ENCODE data around the gene IL6. TPM values are rescaled to one million over a fixed set of nuclear protein-coding genes. Genes with fewer than 3 reads are reported as not detected.
"Not testable (repeated sequence)": the region's sequence is repeated elsewhere in the genome, so short reads cannot be mapped to it uniquely, and the experiment has no call there.

Gene IL6
- total and polyA plus RNA-seq, 9 of the 15 experiments (the other 6 are each of a cell fraction or from before 2014, with no cell fraction given): 0.76 to 2.9 (median 1.5) TPM

DNA sequence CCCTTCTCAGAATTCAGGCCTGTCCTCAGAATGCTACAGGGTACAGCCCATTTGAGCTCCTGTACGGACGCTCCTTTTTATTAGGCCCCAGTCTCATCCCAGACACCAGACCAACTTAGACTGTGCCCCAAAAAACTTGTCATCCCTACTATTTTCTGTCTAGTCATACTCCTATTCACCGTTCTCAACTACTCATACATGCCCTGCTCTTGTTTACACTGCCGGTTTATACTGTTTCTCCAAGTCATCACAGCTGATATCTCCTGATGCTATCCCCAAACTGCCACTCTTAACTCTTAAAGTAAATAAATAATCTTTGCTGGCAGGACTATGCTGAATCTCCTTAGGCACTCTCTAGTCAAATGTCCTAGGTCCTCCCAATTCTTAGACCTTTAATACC, 18.8 kb upstream of the IL6 start:
- BruUV-seq (replicated peaks); DNase-seq (ENCODE audit: extremely low read depth in 1 of 4, low spot score in 3 of 4); intact Hi-C loops (cut with micrococcal nuclease); H3K27me3 ChIP-seq (ENCODE audit: control insufficient read depth in 2 of 2, insufficient read depth in 2 of 2, low read length in 2 of 2); H2AFZ ChIP-seq (ENCODE audit: low read depth, low read length); H3K9me1 ChIP-seq (ENCODE audit: control insufficient read depth, insufficient read depth, low read length); ATAC-seq; CTCF ChIA-PET (ENCODE audit: low intra/inter-chr PET ratio); H4K20me1 ChIP-seq (replicated peaks; ENCODE audit: control insufficient read depth, insufficient read depth, low read length); FAIRE-seq; H3K36me3 ChIP-seq (ENCODE audit: control insufficient read depth, insufficient read depth, low read length); H3K9me3 ChIP-seq (replicated peaks; ENCODE audit: control insufficient read depth, insufficient read depth, low read depth, low read length); in situ Hi-C loops (cut with MboI): not testable (repeated sequence)
- Histone ChIP-seq H3K4me1 (replicated peaks in 1 of 2; ENCODE audit: control insufficient read depth in 2 of 2, insufficient read depth in 2 of 2, low read length in 2 of 2) (peaks cover 8 to 17% of the 10 kb centered on the region in 2 experiments), H3K9ac (ENCODE audit: insufficient read depth in 1 of 2, low read depth in 2 of 2, low read length in 2 of 2) (peak overlapping the region in 1 of 2 experiments; percentile 72; a peak in 2 of 4 replicates), H3K4me3 (peak overlapping the region; percentile 9; the same call in 1 of the 2 replicates), H3K27ac (ENCODE audit: extremely low read depth, low read depth, low read length) (peak overlapping the region; percentile 87), H3K4me2 (ENCODE audit: insufficient read depth, low read length) (peak overlapping the region; percentile 70), H3K79me2 (ENCODE audit: control insufficient read depth, insufficient read depth, low read length) (peaks cover 52% of the 10 kb centered on the region)
- POLR2A ChIA-PET: interaction anchor here (0.8 to 2.6 kb wide), 3 partner anchors 11 to 17 kb away, joined by 3 to 8 read pairs (median 7); no protein-coding TSS in a partner anchor
- 5% methylated on average over 2 of the region's 4 CpGs for WGBS (ENCODE audit: insufficient coverage, low coverage, missing lambda C conversion rate)
- peak; percentile 99 for TF ChIP-seq MAFG (tag; conservative IDR thresholded peaks at IDR 0.05)
- TF ChIP-seq MAFK (IDR thresholded peaks at IDR 0.05; ENCODE audit: low read length): peak; percentile 36; the same call in 1 of the 2 replicates
- peak; percentile 93 for TF ChIP-seq DACH1 (IDR thresholded peaks at IDR 0.05; ENCODE audit: partially characterized antibody)
- TF ChIP-seq, protein P1, sequence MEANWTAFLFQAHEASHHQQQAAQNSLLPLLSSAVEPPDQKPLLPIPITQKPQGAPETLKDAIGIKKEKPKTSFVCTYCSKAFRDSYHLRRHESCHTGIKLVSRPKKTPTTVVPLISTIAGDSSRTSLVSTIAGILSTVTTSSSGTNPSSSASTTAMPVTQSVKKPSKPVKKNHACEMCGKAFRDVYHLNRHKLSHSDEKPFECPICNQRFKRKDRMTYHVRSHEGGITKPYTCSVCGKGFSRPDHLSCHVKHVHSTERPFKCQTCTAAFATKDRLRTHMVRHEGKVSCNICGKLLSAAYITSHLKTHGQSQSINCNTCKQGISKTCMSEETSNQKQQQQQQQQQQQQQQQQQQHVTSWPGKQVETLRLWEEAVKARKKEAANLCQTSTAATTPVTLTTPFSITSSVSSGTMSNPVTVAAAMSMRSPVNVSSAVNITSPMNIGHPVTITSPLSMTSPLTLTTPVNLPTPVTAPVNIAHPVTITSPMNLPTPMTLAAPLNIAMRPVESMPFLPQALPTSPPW (CRISPR knock-in tag; IDR thresholded peaks at IDR 0.05): peak; percentile 39; the same call in 1 of the 2 replicates
- peak; percentile 49; the same call in 1 of the 2 replicates for TF ChIP-seq MAFF (IDR thresholded peaks at IDR 0.05; ENCODE audit: low read length)
- TF ChIP-seq TAF9B (IDR thresholded peaks at IDR 0.05; ENCODE audit: partially characterized antibody): peak; percentile 89
- TF ChIP-seq ARID1B (IDR thresholded peaks at IDR 0.05): peak; percentile 85
- TF ChIP-seq, protein P2, sequence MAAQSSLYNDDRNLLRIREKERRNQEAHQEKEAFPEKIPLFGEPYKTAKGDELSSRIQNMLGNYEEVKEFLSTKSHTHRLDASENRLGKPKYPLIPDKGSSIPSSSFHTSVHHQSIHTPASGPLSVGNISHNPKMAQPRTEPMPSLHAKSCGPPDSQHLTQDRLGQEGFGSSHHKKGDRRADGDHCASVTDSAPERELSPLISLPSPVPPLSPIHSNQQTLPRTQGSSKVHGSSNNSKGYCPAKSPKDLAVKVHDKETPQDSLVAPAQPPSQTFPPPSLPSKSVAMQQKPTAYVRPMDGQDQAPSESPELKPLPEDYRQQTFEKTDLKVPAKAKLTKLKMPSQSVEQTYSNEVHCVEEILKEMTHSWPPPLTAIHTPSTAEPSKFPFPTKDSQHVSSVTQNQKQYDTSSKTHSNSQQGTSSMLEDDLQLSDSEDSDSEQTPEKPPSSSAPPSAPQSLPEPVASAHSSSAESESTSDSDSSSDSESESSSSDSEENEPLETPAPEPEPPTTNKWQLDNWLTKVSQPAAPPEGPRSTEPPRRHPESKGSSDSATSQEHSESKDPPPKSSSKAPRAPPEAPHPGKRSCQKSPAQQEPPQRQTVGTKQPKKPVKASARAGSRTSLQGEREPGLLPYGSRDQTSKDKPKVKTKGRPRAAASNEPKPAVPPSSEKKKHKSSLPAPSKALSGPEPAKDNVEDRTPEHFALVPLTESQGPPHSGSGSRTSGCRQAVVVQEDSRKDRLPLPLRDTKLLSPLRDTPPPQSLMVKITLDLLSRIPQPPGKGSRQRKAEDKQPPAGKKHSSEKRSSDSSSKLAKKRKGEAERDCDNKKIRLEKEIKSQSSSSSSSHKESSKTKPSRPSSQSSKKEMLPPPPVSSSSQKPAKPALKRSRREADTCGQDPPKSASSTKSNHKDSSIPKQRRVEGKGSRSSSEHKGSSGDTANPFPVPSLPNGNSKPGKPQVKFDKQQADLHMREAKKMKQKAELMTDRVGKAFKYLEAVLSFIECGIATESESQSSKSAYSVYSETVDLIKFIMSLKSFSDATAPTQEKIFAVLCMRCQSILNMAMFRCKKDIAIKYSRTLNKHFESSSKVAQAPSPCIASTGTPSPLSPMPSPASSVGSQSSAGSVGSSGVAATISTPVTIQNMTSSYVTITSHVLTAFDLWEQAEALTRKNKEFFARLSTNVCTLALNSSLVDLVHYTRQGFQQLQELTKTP (IDR thresholded peaks at IDR 0.05; ENCODE audit: low read depth in 1 of 2, partially characterized antibody in 2 of 2): peak; percentile 80 to 92
- TF ChIP-seq RCOR1 (IDR thresholded peaks at IDR 0.05; ENCODE audit: borderline replicate concordance in 1 of 2, low read depth in 2 of 2, low read length in 2 of 2): 0 out of 4 replicates have a peak, but pooled peaks of 1 of the 2 experiments have one; percentile 7
- peak; percentile 73 for TF ChIP-seq NCOR1 (IDR thresholded peaks at IDR 0.05)
- TF ChIP-seq EP300 (IDR thresholded peaks at IDR 0.05; ENCODE audit: low read length): peak; percentile 76
- TF ChIP-seq TCF3 (CRISPR knock-in tag; IDR thresholded peaks at IDR 0.05): 0 out of 2 replicates have a peak, but pooled peaks have one; percentile 15
- TF ChIP-seq NFE2 (IDR thresholded peaks at IDR 0.05; ENCODE audit: low read depth): peak; percentile 88
- peak; percentile 72 to 84 for TF ChIP-seq MLLT1 (IDR thresholded peaks at IDR 0.05)
- peak; percentile 69; the same call in 1 of the 2 replicates for TF ChIP-seq LEF1 (IDR thresholded peaks at IDR 0.05)
- peak; percentile 63; the same call in 1 of the 2 replicates for TF ChIP-seq SMARCC2 (IDR thresholded peaks at IDR 0.05; ENCODE audit: low read depth)
- TF ChIP-seq MTA3 (IDR thresholded peaks at IDR 0.05; ENCODE audit: borderline replicate concordance): peak; percentile 64
